Muscle layer of colon (tissue), 2 donors: ENCODE data around the gene SLC20A1.
A peak's percentile ranks its signal among the peaks of the same experiment; 100 is the strongest.

ENCODE experiments used
- H3K27ac ChIP-seq: one replicate; pipeline ENCODE4 v1.7.0; 2013; ENCODE audit warnings: low read depth, mild to moderate bottlenecking, low read length, moderate library complexity
- H3K27me3 ChIP-seq, 2 donors: one replicate each; pipeline ENCODE4 v1.7.0; 2013; ENCODE audit warnings: low read length in 2 of 2, mild to moderate bottlenecking in 2 of 2; ENCODE audit not compliant: insufficient read depth in 2 of 2, control insufficient read depth in 1 of 2
- H3K36me3 ChIP-seq: one replicate; pipeline ENCODE4 v1.7.0; 2013; ENCODE audit warnings: mild to moderate bottlenecking, low read length; ENCODE audit not compliant: insufficient read depth
- H3K4me1 ChIP-seq: one replicate; pipeline ENCODE4 v1.7.0; 2013; ENCODE audit warnings: mild to moderate bottlenecking, low read length; ENCODE audit not compliant: insufficient read depth
- H3K4me3 ChIP-seq, 2 donors: one replicate each; pipeline ENCODE4 v1.7.0; 2013; ENCODE audit warnings: low read length in 2 of 2, low read depth in 1 of 2, mild to moderate bottlenecking in 1 of 2, moderate library complexity in 1 of 2
- H3K9ac ChIP-seq: one replicate; pipeline ENCODE4 v1.7.0; 2013; ENCODE audit warnings: low read length
- H3K9me3 ChIP-seq: one replicate; pipeline ENCODE4 v1.7.0; 2013; ENCODE audit warnings: mild to moderate bottlenecking, low read length
- donor health status: abdominal sarcoma.
- donor health status: Adenocarcinoma of cecum.

The SLC20A1 gene

GRCh38 chr2:112640800-112641675 lies 4.7 kb upstream of the SLC20A1 start:
- no peaks in the 10 kb centered on the region for H3K36me3 ChIP-seq
- no peaks in the 10 kb centered on the region for H3K9me3 ChIP-seq
- no peak overlapping the region for H3K4me3 ChIP-seq
- no peak overlapping the region for H3K27ac ChIP-seq
- no peak overlapping the region for H3K9ac ChIP-seq
- H3K4me1 ChIP-seq = peaks cover 12% of the 10 kb centered on the region
- no peaks in the 10 kb centered on the region for H3K27me3 ChIP-seq

GRCh38 chr2:112641701-112642100 lies 4.0 kb upstream of the SLC20A1 start:
- Histone ChIP-seq H3K27me3 (no peaks in the 10 kb centered on the region), H3K4me3 (no peak overlapping the region), H3K27ac (no peak overlapping the region)

GRCh38 chr2:112642561-112642960 lies 3.2 kb upstream of the SLC20A1 start:
- Histone ChIP-seq H3K27ac (no peak overlapping the region), H3K4me1 (peaks cover 21% of the 10 kb centered on the region)

More at GRCh38 chr2:112641701-112642100, 4.0 kb upstream of the SLC20A1 start:
- no peaks in the 10 kb centered on the region for H3K9me3 ChIP-seq
- peaks cover 13% of the 10 kb centered on the region for H3K4me1 ChIP-seq
- no peaks in the 10 kb centered on the region for H3K36me3 ChIP-seq
- H3K9ac ChIP-seq = no peak overlapping the region

GRCh38 chr2:112642966-112643365 lies 2.8 kb upstream of the SLC20A1 start:
- Histone ChIP-seq H3K27ac (no peak overlapping the region), H3K27me3 (no peaks in the 10 kb centered on the region), H3K4me1 (peaks cover 26% of the 10 kb centered on the region)

More at GRCh38 chr2:112642561-112642960, 3.2 kb upstream of the SLC20A1 start:
- Histone ChIP-seq H3K4me3 (no peak overlapping the region), H3K27me3 (no peaks in the 10 kb centered on the region), H3K9ac (no peak overlapping the region), H3K9me3 (no peaks in the 10 kb centered on the region), H3K36me3 (peaks cover 3% of the 10 kb centered on the region)

GRCh38 chr2:112643488-112643887 lies 2.3 kb upstream of the SLC20A1 start:
- no peak overlapping the region for H3K4me3 ChIP-seq
- H3K9ac ChIP-seq = no peak overlapping the region
- H3K27me3 ChIP-seq = no peaks in the 10 kb centered on the region
- peaks cover 31% of the 10 kb centered on the region for H3K4me1 ChIP-seq
- peaks cover 12% of the 10 kb centered on the region for H3K36me3 ChIP-seq
- no peaks in the 10 kb centered on the region for H3K9me3 ChIP-seq
- H3K27ac ChIP-seq = no peak overlapping the region

More at GRCh38 chr2:112642966-112643365, 2.8 kb upstream of the SLC20A1 start:
- peaks cover 7% of the 10 kb centered on the region for H3K36me3 ChIP-seq
- H3K9ac ChIP-seq = no peak overlapping the region
- H3K4me3 ChIP-seq = no peak overlapping the region
- no peaks in the 10 kb centered on the region for H3K9me3 ChIP-seq

- Histone ChIP-seq H3K27me3 (no peaks in the 10 kb centered on the region), H3K4me3 (peak overlapping the region; percentile 67 to 85)
Measured at GRCh38 chr2:112644155-112644932, 1.4 kb upstream of the SLC20A1 start.

GRCh38 chr2:112644933-112645309 lies 818 bp upstream of the SLC20A1 start:
- peak overlapping the region; percentile 42 for H3K9ac ChIP-seq
- no peaks in the 10 kb centered on the region for H3K27me3 ChIP-seq
- no peaks in the 10 kb centered on the region for H3K9me3 ChIP-seq
- H3K27ac ChIP-seq = peak overlapping the region; percentile 90
- H3K36me3 ChIP-seq = peaks cover 24% of the 10 kb centered on the region
- peak overlapping the region; percentile 67 to 85 for H3K4me3 ChIP-seq
- H3K4me1 ChIP-seq = peaks cover 32% of the 10 kb centered on the region

More at GRCh38 chr2:112644155-112644932, 1.4 kb upstream of the SLC20A1 start:
- peaks cover 20% of the 10 kb centered on the region for H3K36me3 ChIP-seq
- no peaks in the 10 kb centered on the region for H3K9me3 ChIP-seq
- H3K27ac ChIP-seq = peak overlapping the region; percentile 90
- H3K9ac ChIP-seq = peak overlapping the region; percentile 42
- H3K4me1 ChIP-seq = peaks cover 32% of the 10 kb centered on the region

- H3K27ac ChIP-seq = peak overlapping the region; percentile 97
- no peaks in the 10 kb centered on the region for H3K9me3 ChIP-seq
- H3K4me3 ChIP-seq = peak overlapping the region; percentile 67 to 85
- H3K9ac ChIP-seq = no peak overlapping the region
- peaks cover 32% of the 10 kb centered on the region for H3K4me1 ChIP-seq
- H3K27me3 ChIP-seq = no peaks in the 10 kb centered on the region
- H3K36me3 ChIP-seq = peaks cover 29% of the 10 kb centered on the region
Measured at GRCh38 chr2:112646102-112646719, 472 bp downstream of the SLC20A1 start.

GRCh38 chr2:112646791-112647689 lies 1.3 kb downstream of the SLC20A1 start:
- H3K4me3 ChIP-seq = peak overlapping the region; percentile 67 to 85
- H3K27me3 ChIP-seq = no peaks in the 10 kb centered on the region
- no peaks in the 10 kb centered on the region for H3K9me3 ChIP-seq
- peaks cover 32% of the 10 kb centered on the region for H3K4me1 ChIP-seq
- peak overlapping the region; percentile 43 for H3K27ac ChIP-seq
- H3K9ac ChIP-seq = no peak overlapping the region
- peaks cover 35% of the 10 kb centered on the region for H3K36me3 ChIP-seq

GRCh38 chr2:112648081-112648480 lies 2.3 kb downstream of the SLC20A1 start:
- no peak overlapping the region for H3K9ac ChIP-seq
- no peak overlapping the region for H3K4me3 ChIP-seq
- H3K36me3 ChIP-seq = peaks cover 45% of the 10 kb centered on the region
- no peak overlapping the region for H3K27ac ChIP-seq
- no peaks in the 10 kb centered on the region for H3K27me3 ChIP-seq
- peaks cover 32% of the 10 kb centered on the region for H3K4me1 ChIP-seq
- no peaks in the 10 kb centered on the region for H3K9me3 ChIP-seq
